EL (cell line): Measurements from ENCODE around the gene SEC14L5.
"Not testable (repeated sequence)": the region's sequence is repeated elsewhere in the genome, so short reads cannot be mapped to it uniquely, and the experiment has no call there.

Experiments used
- DNase-seq: peaks from one replicate; pipeline ENCODE4 v3.0.0-alpha.2; 2016

Gene SEC14L5

GRCh38 chr16:4931381-4931780 is 26.7 kb upstream of the SEC14L5 start:
- DNase-seq, result no peak

DNA sequence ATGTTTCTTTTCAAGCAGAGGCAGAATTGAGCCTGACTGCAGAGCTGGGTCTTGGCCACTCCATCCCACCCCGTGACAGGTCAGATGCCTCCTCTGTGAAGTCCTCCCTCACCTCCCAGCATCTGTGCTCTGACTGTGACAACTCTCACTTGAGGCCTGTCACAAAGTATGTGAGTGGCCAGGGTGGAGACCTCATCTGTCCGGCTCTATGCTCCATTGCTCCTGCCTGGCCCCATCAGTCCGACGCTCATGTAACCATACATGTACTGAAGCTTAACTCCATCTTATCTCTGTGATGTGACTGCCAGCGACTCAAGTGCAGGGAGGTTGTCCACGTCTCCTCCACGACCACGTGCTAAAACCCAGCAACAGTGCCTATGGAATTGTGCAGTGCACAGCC is 24.7 kb upstream of the SEC14L5 start:
- DNase-seq, result no peak

DNA sequence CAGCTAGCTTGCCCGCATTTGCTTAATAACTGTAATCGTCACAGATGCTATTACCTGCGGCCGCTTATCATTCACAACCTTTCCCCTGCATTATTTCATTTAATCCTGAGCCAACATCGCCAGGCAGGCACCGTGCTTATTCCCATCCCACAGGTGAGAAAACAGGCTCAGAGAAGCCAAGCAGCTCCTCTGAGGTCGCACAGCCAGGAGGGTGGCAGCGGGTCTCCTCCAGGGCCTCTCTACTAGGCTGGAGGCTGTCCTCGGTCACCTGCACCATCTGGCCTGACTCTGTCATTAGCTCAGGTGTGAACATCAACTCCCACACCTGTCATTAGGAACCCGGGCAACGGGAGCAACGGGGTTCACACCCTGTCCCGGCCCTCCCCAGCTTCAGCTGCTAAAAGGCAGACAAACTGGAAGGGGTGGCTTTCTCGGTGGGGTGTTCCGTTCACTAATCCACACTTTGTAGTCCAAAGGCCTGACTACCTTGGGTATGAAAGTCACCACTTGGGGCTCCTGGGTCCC is 24.2 kb upstream of the SEC14L5 start:
- no peak for DNase-seq

GRCh38 chr16:4934591-4934990 is 23.5 kb upstream of the SEC14L5 start:
- no peak for DNase-seq

- peak; percentile 44 for DNase-seq
Measured at GRCh38 chr16:4935241-4935855, 22.8 kb upstream of the SEC14L5 start.

DNA sequence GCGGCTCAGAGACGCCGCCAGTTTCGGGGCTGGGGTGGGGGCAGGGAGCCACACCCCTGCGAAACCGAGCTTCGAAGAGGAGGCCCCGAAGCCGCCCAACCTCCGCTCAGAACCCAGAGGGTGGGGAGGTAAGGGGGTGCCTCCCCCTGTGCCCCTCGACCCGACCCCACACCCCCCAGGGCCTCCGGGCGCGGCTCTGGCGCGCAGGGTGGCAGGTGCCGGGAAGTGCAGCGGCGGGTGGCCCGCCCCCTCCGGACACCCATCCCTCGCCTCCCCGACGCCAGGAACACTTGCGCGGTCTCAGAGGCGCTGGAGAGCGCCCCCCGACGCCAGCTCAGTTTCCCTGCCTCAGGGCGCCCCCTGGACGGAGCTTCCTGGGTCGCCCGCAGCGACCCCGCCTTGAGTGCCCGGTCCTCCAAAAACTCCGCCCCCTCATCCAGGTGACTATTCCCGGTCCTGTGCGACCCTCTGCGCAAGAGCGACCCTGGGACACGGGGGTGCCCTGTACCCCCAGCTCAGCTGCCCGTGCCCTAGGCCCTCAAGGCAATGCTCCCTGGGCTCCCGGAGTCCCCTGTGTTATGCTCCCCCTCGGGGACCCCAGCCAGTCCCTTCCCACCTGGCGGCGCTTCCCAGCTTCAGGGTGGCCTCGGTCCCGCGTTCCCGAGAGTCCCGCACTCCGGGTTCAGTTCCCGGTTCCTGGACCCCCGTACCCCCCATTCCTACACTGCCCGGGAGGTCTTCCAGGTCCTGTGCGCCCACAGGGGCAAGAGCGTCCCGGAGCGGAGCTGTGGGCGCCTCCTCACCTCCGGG is 21.7 kb upstream of the SEC14L5 start:
- DNase-seq, result no peak

DNA sequence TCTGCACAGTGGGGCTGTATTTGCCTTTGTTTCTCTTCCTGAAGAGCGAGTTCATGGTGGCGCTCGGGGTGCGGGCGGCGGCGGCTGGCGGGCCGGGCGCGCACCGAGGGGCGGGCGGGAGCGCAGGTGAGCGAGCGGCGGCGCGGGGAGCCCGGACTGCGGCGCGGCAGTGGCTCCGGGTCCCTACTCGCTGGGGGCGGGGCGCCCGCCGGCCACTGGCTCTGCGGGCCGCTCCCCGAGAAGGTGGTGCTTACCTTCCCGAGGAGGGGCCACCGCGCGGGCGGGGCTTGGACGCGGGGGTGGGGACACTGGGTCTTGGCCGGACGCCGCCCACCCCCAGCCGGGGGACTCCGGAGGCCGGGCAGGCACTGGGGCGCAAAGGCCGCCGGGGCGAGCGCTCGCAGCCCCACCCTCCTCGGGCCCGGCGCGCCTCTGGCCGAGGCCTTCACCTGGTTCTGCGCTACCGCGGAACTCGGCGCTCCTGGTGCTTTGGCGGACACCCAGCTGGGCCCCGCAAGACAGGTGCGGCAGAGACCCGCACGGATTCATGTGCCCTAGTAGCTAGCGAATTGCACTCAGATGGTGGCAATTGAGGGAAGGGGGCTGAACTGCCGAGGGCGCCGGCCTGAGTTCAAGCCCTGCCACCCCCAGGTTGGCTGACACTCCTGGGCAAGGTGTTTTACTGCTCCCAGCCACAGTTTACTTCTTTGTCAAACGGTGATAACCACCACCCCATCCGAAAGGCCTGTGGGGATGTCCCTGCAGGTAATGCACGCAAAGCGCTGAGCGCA is 20.9 kb upstream of the SEC14L5 start, which contains the start of gene PPL:
PPL (minus strand) TSS at position 158 of the 791 bp plus-strand sequence; CDS start at position 55, 103 bp downstream.
- no peak for DNase-seq

- no peak for DNase-seq
Measured at GRCh38 chr16:4937782-4938682, 20.1 kb upstream of the SEC14L5 start.

GRCh38 chr16:4938683-4939030 is 19.5 kb upstream of the SEC14L5 start:
- no peak for DNase-seq

DNA sequence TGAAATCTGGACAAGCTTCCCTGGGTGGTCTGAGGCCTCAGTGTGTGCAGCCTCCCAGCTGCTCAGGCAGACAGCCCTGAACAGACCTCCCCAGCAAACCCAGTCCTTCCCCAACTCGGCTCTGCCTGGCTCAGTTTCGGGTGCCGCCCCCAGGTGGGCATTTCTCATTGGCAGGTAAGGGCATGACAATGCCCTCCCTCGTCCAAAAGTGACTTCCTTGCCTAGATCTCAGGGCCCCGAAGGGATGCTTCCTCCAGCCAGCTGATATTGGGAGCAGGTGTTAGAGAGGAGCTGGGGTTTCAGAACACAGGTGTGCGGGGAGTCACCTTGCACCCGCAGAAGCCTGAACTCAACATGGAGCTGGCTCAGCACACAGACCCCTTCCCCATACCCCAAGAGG is 17.4 kb upstream of the SEC14L5 start:
- no peak for DNase-seq

- DNase-seq, result no peak
Measured at GRCh38 chr16:4942481-4942880, 15.6 kb upstream of the SEC14L5 start.

DNA sequence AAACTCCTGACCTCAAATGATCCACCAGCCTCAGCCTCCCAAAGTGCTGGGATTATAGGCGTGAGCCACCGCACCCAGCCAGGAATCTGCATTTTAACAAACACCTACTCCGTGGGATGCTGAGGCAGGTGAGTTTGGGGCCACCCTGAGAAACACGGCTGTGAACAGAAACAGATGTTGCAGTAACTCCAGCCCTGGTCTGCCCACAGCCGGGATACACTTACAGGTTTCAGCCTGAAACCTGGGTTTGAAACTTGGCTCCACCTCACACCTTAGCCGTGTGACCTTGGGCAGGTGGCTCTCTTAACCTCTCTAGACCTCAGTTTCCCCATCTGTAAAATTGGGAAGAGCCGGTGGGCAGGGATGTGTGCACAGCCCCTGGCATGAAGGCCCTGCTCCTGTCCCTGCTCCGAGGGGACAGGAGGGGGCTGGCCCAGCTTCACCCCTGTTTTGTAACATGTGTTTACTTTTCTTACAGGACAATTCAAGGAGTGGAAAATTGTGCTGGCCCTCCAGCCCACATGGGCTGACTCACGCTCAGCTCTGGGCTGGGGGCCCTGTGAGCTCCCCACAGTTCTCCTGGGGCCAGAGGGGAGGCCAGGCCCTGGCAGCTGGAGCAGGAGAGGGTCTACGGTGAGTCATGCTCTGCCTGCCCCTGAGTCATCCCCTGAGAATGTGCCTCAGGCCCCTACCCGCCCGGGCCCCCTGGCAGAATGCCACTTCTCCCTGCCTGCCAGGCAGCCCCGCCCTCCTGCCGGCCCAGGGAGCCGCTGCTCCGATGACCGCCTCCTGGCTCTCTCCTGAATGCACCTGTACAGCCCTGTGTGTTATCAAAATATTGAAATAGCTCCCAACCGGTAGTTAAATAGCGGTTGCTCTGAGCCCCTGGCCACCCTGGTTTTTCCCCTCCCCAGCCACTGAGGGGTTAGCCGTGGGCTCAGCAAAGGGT is 13.5 kb upstream of the SEC14L5 start:
- DNase-seq, result peak; percentile 98

DNA sequence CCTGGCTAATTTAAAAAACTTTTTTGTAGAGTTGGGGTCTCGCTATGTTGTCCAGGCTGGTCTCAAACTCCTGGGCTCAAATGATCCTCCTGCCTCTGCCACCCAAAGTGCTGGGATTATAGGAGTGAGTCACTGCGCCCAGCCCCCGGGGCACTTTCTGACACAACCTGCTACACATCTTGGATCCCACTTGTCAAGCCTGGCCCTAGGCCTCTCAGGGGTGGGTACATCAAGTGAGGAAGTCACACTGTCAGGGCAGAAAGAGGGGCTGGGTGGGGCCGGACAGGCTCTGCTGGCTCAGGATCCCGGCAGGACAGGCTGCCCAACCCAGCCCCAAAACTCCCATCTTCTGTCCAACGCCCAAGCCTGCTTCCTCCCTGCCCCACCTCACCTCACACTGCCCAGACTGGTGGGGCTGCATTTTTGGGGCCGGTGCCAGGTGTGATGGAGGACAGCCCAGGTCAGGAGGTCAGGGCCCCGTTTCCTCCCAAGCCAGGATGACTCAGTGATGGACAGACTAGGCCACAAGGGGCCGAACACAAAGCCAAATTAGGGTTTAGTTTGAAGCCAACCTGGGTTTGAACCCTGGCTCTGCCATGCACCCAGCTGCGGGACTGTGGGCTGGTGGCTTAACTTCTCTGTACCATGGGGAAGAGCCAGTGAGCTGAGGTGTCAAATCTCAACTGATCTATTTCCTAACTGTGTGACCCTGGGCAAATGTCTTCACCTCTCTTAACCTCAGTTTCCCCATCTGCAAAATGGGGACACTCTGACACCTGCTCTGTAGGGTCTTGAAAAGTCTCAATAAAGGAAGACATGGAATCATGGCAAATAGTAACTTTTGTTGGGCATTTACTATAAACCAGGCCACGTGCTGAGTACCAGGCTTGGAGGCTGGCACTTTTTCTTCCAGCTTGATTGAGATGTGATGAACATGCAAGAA is 12.3 kb upstream of the SEC14L5 start:
- peak; percentile 87 for DNase-seq

GRCh38 chr16:4946917-4947316 is 11.2 kb upstream of the SEC14L5 start:
- DNase-seq, result no peak

DNA sequence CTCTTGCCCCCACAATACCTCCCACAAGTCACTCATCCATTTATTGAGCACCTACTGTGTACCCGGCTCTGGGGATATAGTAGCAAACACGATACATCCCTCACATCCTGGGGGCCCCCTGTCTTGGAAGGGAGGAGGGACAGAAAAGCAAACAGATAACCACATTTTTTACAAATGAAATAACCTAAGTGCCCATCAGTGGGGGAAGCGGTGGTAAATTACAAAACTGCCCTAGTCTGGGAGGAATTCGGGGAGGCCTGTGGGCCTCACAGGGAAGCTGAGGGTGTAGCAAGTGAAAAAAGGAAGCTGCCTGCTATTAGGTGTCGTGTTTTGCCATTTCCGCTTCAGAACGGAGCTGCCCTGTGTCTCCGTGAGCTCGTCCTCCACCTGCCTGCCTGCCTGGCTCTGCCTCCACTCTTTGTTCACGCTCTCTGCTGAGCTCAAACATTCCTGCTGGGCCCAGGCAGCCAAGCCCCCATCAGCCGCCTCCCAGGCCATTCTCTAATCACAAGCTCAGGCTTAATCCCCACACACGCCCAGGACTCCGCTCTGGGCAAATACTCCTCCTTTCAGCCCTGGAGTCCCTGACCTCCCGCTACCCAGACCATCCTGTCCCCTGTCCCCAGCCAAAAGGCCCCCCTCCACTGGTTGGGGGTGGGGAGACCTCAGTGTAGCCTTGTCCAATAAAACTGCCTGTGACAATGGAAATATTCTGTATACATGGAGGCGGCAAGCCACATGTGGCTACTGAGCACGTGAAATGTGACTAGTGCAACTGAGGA is 10.2 kb upstream of the SEC14L5 start:
- no peak for DNase-seq

- no peak for DNase-seq
Measured at GRCh38 chr16:4948903-4949766, 9.0 kb upstream of the SEC14L5 start.

GRCh38 chr16:4949986-4950385 is 8.1 kb upstream of the SEC14L5 start:
- no peak for DNase-seq

- DNase-seq, result not testable (repeated sequence)
Measured at GRCh38 chr16:4951583-4951982, 6.5 kb upstream of the SEC14L5 start.
